Body of pancreas (tissue), 4 donors: ENCODE results near the gene ASTN1. TPM values are rescaled to one million over a fixed set of nuclear protein-coding genes. Genes with fewer than 3 reads are reported as not detected.

Experiments used
- ATAC-seq: fragments of 150-250 bp; one replicate; pipeline ENCODE4 v1.9.1; 2016
- DNase-seq, 4 donors: peaks; one replicate each; pipeline ENCODE4 v3.0.0-alpha.2; 2019
- H3K27ac ChIP-seq, 4 donors: fragments of 200-600 bp; sonication (generic); 1 replicate in 3 of 4; 2 replicates in 1 of 4; pipeline versions ENCODE4 v1.5.1 to v1.6.1; 2016 to 2019; ENCODE audit warnings: mild to moderate bottlenecking in 1 of 4, mixed read lengths in 1 of 4, moderate library complexity in 1 of 4
- H3K27me3 ChIP-seq, 2 donors: fragments of 200-600 bp; sonication (generic); one replicate each; pipeline ENCODE4 v1.6.0; 2016; ENCODE audit warnings: mild to moderate bottlenecking in 1 of 2
- H3K36me3 ChIP-seq, 2 donors: fragments of 200-600 bp; sonication (generic); replicated peaks in 1 of 2; 2 replicates each; pipeline ENCODE4 v1.5.1; 2016; ENCODE audit warnings: low read depth in 2 of 2; ENCODE audit not compliant: insufficient read depth in 1 of 2
- H3K4me1 ChIP-seq: fragments of 200-600 bp; sonication (generic); one replicate; pipeline ENCODE4 v1.6.0; 2016
- H3K4me3 ChIP-seq, 2 donors: fragments of 200-600 bp; sonication (generic); 1 replicate in 1 of 2; 2 replicates in 1 of 2; pipeline ENCODE4 v1.5.1; 2016 to 2019
- H3K9me3 ChIP-seq, 3 donors: fragments of 200-600 bp; sonication (generic); 1 replicate in 2 of 3; 2 replicates in 1 of 3; pipeline ENCODE4 v1.5.1; 2016
- POLR2A ChIP-seq, 3 donors: fragments of 450-650 bp; IDR thresholded peaks; one replicate each; pipeline ENCODE4 v1.6.1; 2016; ENCODE audit warnings: antibody characterized with exemption in 3 of 3, mild to moderate bottlenecking in 2 of 3
- WGBS, 2 donors: methylation state at CpG; one replicate each; pipeline ENCODE4 v1.1.5; 2017; 5-methylcytosine and 5-hydroxymethylcytosine counted together
- intact Hi-C: fragments of 100-400 bp; cut with DNase I; formaldehyde crosslinking; loops from one replicate; pipeline ENCODE4 v1.15.1; 2023
- total RNA-seq, 2 donors: library from RNA; depleted of rRNA; stranded (reverse); fragments of >200 nt; gene quantifications; one replicate each; pipeline ENCODE4 v1.1.0, GENCODE V29; 2016
- TF ChIP-seq, protein P1 (sequence below), 7 experiments: fragments of 450-650 bp in 4 of 7; fragments of 200-600 bp in 3 of 7; sonication (generic) in 3 of 7; IDR thresholded peaks; one replicate each; pipeline ENCODE4 v1.5.1; 2016 to 2019; ENCODE audit warnings: antibody characterized with exemption in 7 of 7

Gene ASTN1
- total RNA-seq, 2 donors from 2014 or later = 0.66 to 0.78 TPM

DNA sequence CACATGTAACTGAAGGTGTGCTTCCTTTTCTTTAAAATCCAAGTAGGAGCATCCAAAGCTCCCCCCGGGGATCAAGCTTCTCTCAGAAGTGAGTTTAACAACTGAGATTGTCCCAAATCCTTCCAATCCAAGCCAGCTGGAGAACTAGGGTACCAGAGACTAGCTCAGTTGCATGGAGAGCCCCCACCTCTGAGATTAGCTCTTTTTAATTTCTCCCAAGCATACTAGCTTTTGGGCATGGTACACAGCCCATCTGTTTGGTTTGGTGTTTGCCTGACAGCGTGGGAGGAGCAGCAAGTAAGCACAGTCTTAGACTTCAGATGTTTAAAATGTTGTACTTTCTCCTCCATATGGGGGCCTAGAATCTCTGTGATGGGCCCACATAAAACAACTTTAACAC, 142.8 kb downstream of the ASTN1 start:
- Histone ChIP-seq H3K27me3 (no peaks in the 10 kb centered on the region), H3K4me1 (no peaks in the 10 kb centered on the region), H3K27ac (no peak overlapping the region), H3K9me3 (no peaks in the 10 kb centered on the region), H3K36me3 (no peaks in the 10 kb centered on the region), H3K4me3 (no peak overlapping the region)
- TF ChIP-seq POLR2A (IDR thresholded peaks at IDR 0.05) = no peak
- TF ChIP-seq, protein P1, sequence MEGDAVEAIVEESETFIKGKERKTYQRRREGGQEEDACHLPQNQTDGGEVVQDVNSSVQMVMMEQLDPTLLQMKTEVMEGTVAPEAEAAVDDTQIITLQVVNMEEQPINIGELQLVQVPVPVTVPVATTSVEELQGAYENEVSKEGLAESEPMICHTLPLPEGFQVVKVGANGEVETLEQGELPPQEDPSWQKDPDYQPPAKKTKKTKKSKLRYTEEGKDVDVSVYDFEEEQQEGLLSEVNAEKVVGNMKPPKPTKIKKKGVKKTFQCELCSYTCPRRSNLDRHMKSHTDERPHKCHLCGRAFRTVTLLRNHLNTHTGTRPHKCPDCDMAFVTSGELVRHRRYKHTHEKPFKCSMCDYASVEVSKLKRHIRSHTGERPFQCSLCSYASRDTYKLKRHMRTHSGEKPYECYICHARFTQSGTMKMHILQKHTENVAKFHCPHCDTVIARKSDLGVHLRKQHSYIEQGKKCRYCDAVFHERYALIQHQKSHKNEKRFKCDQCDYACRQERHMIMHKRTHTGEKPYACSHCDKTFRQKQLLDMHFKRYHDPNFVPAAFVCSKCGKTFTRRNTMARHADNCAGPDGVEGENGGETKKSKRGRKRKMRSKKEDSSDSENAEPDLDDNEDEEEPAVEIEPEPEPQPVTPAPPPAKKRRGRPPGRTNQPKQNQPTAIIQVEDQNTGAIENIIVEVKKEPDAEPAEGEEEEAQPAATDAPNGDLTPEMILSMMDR (IDR thresholded peaks at IDR 0.05) = no peak
- DNase-seq (no peak), ATAC-seq (no peak)
- intact Hi-C loops = no loop called here
- 60 to 75% methylated on average over 2 of the region's 2 CpGs for WGBS, 2 donors

- Histone ChIP-seq H3K9me3 (no peaks in the 10 kb centered on the region), H3K27me3 (no peaks in the 10 kb centered on the region), H3K4me3 (no peak overlapping the region), H3K27ac (no peak overlapping the region), H3K36me3 (no peaks in the 10 kb centered on the region), H3K4me1 (no peaks in the 10 kb centered on the region)
- WGBS, 2 donors = 61 to 69% methylated on average over 3 of the region's 3 CpGs
- no peak for TF ChIP-seq POLR2A (IDR thresholded peaks at IDR 0.05)
- TF ChIP-seq, protein P1 (IDR thresholded peaks at IDR 0.05) = no peak
- ATAC-seq (no peak), DNase-seq (no peak)
- intact Hi-C loops = no loop called here
These were observed 143.5 kb downstream of the ASTN1 start for GRCh38 chr1:177020851-177021589.

DNA sequence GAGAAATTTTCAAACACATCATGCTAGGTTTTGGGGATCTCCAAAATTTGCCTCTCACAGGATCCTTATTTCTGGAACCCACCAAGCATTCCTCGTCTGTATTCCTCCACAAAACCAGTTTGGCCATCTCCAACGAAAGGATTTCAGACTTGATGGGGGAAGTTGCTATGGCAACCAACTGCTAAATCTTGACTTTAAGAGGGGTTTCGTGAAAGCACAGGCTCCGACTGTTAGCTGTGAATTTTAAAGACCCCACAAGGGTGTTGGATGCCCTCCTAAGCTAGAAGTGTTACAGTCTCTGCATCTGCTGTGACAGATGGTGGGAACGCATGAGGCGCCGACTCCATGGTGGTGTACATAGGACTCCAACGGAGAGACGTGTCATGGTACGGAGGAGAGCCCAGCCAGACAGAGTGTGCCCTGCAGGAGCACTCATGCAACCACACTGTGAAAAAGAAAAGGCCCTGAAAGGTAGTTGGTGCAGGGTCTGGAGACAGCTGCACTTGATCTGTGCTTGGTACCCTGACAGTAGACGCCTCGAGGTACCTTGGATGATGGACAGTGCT, 147.1 kb downstream of the ASTN1 start:
- Histone ChIP-seq H3K27ac (no peak overlapping the region), H3K27me3 (no peaks in the 10 kb centered on the region), H3K36me3 (no peaks in the 10 kb centered on the region), H3K4me1 (no peaks in the 10 kb centered on the region), H3K4me3 (no peak overlapping the region), H3K9me3 (no peaks in the 10 kb centered on the region)
- DNase-seq (no peak), ATAC-seq (no peak)
- no peak for TF ChIP-seq POLR2A (IDR thresholded peaks at IDR 0.05)
- TF ChIP-seq, protein P1 (IDR thresholded peaks at IDR 0.05) = no peak
- intact Hi-C loops = no loop called here
- WGBS, 2 donors = 78 to 80% methylated on average over 12 of the region's 12 CpGs

DNA sequence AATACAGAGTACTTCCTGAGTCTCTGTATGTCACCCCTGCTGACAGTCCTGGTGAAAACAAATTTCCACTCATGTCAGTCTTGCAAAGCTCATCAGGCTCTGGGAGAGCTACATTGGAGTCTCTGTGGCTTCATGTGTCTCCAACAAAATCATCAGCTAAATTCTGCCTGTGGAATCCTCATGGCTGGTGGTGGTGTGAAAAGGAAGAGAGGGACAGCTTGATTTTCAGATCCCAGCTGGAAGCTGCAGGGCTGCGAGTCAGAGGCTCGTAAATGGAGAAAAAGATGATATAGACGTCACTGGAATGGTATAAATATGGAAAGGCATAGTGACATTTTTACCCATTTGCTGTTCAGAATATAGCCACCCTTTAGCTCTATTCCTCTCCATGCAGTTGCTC, 150.2 kb downstream of the ASTN1 start:
- Histone ChIP-seq H3K27me3 (no peaks in the 10 kb centered on the region), H3K4me3 (no peak overlapping the region), H3K9me3 (no peaks in the 10 kb centered on the region), H3K4me1 (no peaks in the 10 kb centered on the region), H3K36me3 (no peaks in the 10 kb centered on the region), H3K27ac (no peak overlapping the region)
- intact Hi-C loops = no loop called here
- WGBS, 2 donors = 72 to 80% methylated on average over 3 of the region's 3 CpGs
- TF ChIP-seq POLR2A (IDR thresholded peaks at IDR 0.05) = no peak
- TF ChIP-seq, protein P1 (IDR thresholded peaks at IDR 0.05) = no peak
- DNase-seq (no peak), ATAC-seq (no peak)
